Inferior parietal cortex (tissue), 1 donor: ENCODE results near the gene GRM4.

Experiments used
- DNase-seq: peaks from one replicate; pipeline ENCODE4 v3.0.0-alpha.2; 2016; ENCODE audit errors: extremely low spot score

The GRM4 gene

GRCh38 chr6:34085453-34086170 lies 60.3 kb downstream of the GRM4 start:
- no peak for DNase-seq

- no peak for DNase-seq
Observed at GRCh38 chr6:34084591-34085290, 61.1 kb downstream of the GRM4 start.

GRCh38 chr6:34082864-34083626 lies 62.8 kb downstream of the GRM4 start:
- DNase-seq = no peak

- DNase-seq = no peak
Observed at GRCh38 chr6:34082348-34082747, 63.5 kb downstream of the GRM4 start.

- no peak for DNase-seq
Observed at GRCh38 chr6:34080357-34080756, 65.5 kb downstream of the GRM4 start.

GRCh38 chr6:34079899-34080298 lies 66.0 kb downstream of the GRM4 start:
- no peak for DNase-seq

GRCh38 chr6:34075906-34076305 lies 70.0 kb downstream of the GRM4 start:
- DNase-seq = no peak

GRCh38 chr6:34074064-34074742 lies 71.7 kb downstream of the GRM4 start:
- no peak for DNase-seq

GRCh38 chr6:34073540-34073939 lies 72.3 kb downstream of the GRM4 start:
- no peak for DNase-seq

- no peak for DNase-seq
Observed at GRCh38 chr6:34072727-34073126, 73.2 kb downstream of the GRM4 start.

- DNase-seq = no peak
Observed at GRCh38 chr6:34071884-34072379, 74.0 kb downstream of the GRM4 start.

GRCh38 chr6:34071136-34071883 lies 74.6 kb downstream of the GRM4 start:
- no peak for DNase-seq

- no peak for DNase-seq
Observed at GRCh38 chr6:34070315-34071135, 75.4 kb downstream of the GRM4 start.

GRCh38 chr6:34068462-34069044 lies 77.3 kb downstream of the GRM4 start:
- DNase-seq = no peak

GRCh38 chr6:34067814-34068213 lies 78.1 kb downstream of the GRM4 start:
- DNase-seq = no peak

GRCh38 chr6:34066772-34067770 lies 78.8 kb downstream of the GRM4 start:
- DNase-seq = no peak

GRCh38 chr6:34066218-34066571 lies 79.7 kb downstream of the GRM4 start:
- DNase-seq = no peak

GRCh38 chr6:34065466-34066217 lies 80.2 kb downstream of the GRM4 start:
- no peak for DNase-seq
